Measurements from ENCODE around the gene PRKAG2.

Gene PRKAG2

GRCh38 chr7:151512353-151512752 lies 364.6 kb downstream of the PRKAG2 start:
- in situ Hi-C loops (cut with HindIII; ENCODE audit: low pct_ligation_motif_present, low sequenced_read_pairs) = no loop called here
- Histone ChIP-seq H3K4me3 (ENCODE audit: low read depth, low read length) (no peak overlapping the region), H3K36me3 (replicated peaks) (no peaks in the 10 kb centered on the region), H3K27ac (no peak overlapping the region), H3K27me3 (replicated peaks) (no peaks in the 10 kb centered on the region)
- DNase-seq = no peak
- TF ChIP-seq CTCF (IDR thresholded peaks at IDR 0.05; ENCODE audit: low read depth, low read length, missing control alignments) = no peak

- Histone ChIP-seq H3K36me3 (replicated peaks) (no peaks in the 10 kb centered on the region), H3K27me3 (replicated peaks) (no peaks in the 10 kb centered on the region), H3K4me3 (ENCODE audit: low read depth, low read length) (no peak overlapping the region), H3K27ac (no peak overlapping the region)
- no peak for TF ChIP-seq CTCF (IDR thresholded peaks at IDR 0.05; ENCODE audit: low read depth, low read length, missing control alignments)
- DNase-seq = no peak
- in situ Hi-C loops (cut with HindIII; ENCODE audit: low pct_ligation_motif_present, low sequenced_read_pairs) = no loop called here
Measured at GRCh38 chr7:151511946-151512345, 365.0 kb downstream of the PRKAG2 start.

GRCh38 chr7:151511270-151511669 lies 365.6 kb downstream of the PRKAG2 start:
- Histone ChIP-seq H3K4me3 (ENCODE audit: low read depth, low read length) (no peak overlapping the region), H3K27ac (no peak overlapping the region), H3K36me3 (replicated peaks) (no peaks in the 10 kb centered on the region), H3K27me3 (replicated peaks) (no peaks in the 10 kb centered on the region)
- DNase-seq = no peak
- no peak for TF ChIP-seq CTCF (IDR thresholded peaks at IDR 0.05; ENCODE audit: low read depth, low read length, missing control alignments)
- in situ Hi-C loops (cut with HindIII; ENCODE audit: low pct_ligation_motif_present, low sequenced_read_pairs) = no loop called here

GRCh38 chr7:151509670-151510333 lies 367.1 kb downstream of the PRKAG2 start:
- TF ChIP-seq CTCF (IDR thresholded peaks at IDR 0.05; ENCODE audit: low read depth, low read length, missing control alignments) = no peak
- in situ Hi-C loops (cut with HindIII; ENCODE audit: low pct_ligation_motif_present, low sequenced_read_pairs) = no loop called here
- Histone ChIP-seq H3K4me3 (ENCODE audit: low read depth, low read length) (no peak overlapping the region), H3K27me3 (replicated peaks) (no peaks in the 10 kb centered on the region), H3K27ac (no peak overlapping the region), H3K36me3 (replicated peaks) (no peaks in the 10 kb centered on the region)
- DNase-seq = no peak

- no peak for TF ChIP-seq CTCF (IDR thresholded peaks at IDR 0.05; ENCODE audit: low read depth, low read length, missing control alignments)
- in situ Hi-C loops (cut with HindIII; ENCODE audit: low pct_ligation_motif_present, low sequenced_read_pairs) = no loop called here
- no peak overlapping the region for H3K27ac ChIP-seq
Measured at GRCh38 chr7:151508991-151509390, 367.9 kb downstream of the PRKAG2 start.

GRCh38 chr7:151507806-151508205 lies 369.1 kb downstream of the PRKAG2 start:
- DNase-seq = no peak
- TF ChIP-seq CTCF (IDR thresholded peaks at IDR 0.05; ENCODE audit: low read depth, low read length, missing control alignments) = no peak

More at GRCh38 chr7:151508991-151509390, 367.9 kb downstream of the PRKAG2 start:
- Histone ChIP-seq H3K36me3 (replicated peaks) (no peaks in the 10 kb centered on the region), H3K27me3 (replicated peaks) (no peaks in the 10 kb centered on the region), H3K4me3 (ENCODE audit: low read depth, low read length) (no peak overlapping the region)
- no peak for DNase-seq

More at GRCh38 chr7:151507806-151508205, 369.1 kb downstream of the PRKAG2 start:
- H3K27ac ChIP-seq = no peak overlapping the region
- in situ Hi-C loops (cut with HindIII; ENCODE audit: low pct_ligation_motif_present, low sequenced_read_pairs) = no loop called here
- H3K4me3 ChIP-seq (ENCODE audit: low read depth, low read length) = no peak overlapping the region
- H3K27me3 ChIP-seq (replicated peaks) = no peaks in the 10 kb centered on the region
- no peaks in the 10 kb centered on the region for H3K36me3 ChIP-seq (replicated peaks)

All from brain microvascular endothelial cell (primary cell).